A673 (cell line): Measurements from ENCODE around the gene SOX1.

Experiments
- EZH2 ChIP-seq: fragments of 200-600 bp; sonication (generic); IDR thresholded peaks from 2 replicates; pipeline ENCODE4 v1.6.1; 2017; ENCODE audit warnings: borderline replicate concordance, low read depth, mild to moderate bottlenecking, mixed read lengths, antibody characterized with exemption, low read length; ENCODE audit not compliant: poor library complexity, severe bottlenecking
- TF ChIP-seq, protein P1 (sequence below): fragments of 300-800, 200-600 bp; sonication (generic); conservative IDR thresholded peaks from 2 replicates; pipeline ENCODE4 v1.5.1; 2017; ENCODE audit warnings: low read depth, mild to moderate bottlenecking, antibody characterized with exemption, low read length, moderate library complexity, mixed read lengths

- TF ChIP-seq, protein P1, sequence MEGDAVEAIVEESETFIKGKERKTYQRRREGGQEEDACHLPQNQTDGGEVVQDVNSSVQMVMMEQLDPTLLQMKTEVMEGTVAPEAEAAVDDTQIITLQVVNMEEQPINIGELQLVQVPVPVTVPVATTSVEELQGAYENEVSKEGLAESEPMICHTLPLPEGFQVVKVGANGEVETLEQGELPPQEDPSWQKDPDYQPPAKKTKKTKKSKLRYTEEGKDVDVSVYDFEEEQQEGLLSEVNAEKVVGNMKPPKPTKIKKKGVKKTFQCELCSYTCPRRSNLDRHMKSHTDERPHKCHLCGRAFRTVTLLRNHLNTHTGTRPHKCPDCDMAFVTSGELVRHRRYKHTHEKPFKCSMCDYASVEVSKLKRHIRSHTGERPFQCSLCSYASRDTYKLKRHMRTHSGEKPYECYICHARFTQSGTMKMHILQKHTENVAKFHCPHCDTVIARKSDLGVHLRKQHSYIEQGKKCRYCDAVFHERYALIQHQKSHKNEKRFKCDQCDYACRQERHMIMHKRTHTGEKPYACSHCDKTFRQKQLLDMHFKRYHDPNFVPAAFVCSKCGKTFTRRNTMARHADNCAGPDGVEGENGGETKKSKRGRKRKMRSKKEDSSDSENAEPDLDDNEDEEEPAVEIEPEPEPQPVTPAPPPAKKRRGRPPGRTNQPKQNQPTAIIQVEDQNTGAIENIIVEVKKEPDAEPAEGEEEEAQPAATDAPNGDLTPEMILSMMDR: no peak
- no peak for TF ChIP-seq EZH2
Observed at GRCh38 chr13:112110479-112110878, 43.5 kb downstream of the SOX1 start.
